ENCODE data around the gene ARX. TPM values are rescaled to one million over a fixed set of nuclear protein-coding genes. Genes with fewer than 3 reads are reported as not detected.

Gene ARX
- total and polyA plus RNA-seq, 9 of the 15 experiments (the other 6 are each of a cell fraction or from before 2014, with no cell fraction given) = 0.03 TPM; not detected in 8

- H3K79me2 ChIP-seq (ENCODE audit: control insufficient read depth, insufficient read depth, low read length) = no peaks in the 10 kb centered on the region
- under 1% methylated on average over 37 of the region's 105 CpGs for WGBS (ENCODE audit: insufficient coverage, low coverage, missing lambda C conversion rate)
- no peaks in the 10 kb centered on the region for H3K36me3 ChIP-seq (ENCODE audit: control insufficient read depth, insufficient read depth, low read length)
- H3K9me1 ChIP-seq (ENCODE audit: control insufficient read depth, insufficient read depth, low read length) = no peaks in the 10 kb centered on the region
- ChIA-PET POLR2A (interaction anchor here (0.6 to 0.7 kb wide), 5 partner anchors 18 to 540 kb away, joined by 3 to 5 read pairs (median 4); no protein-coding TSS in a partner anchor), CTCF (ENCODE audit: low intra/inter-chr PET ratio) (no interaction called here)
- ATAC-seq (peak; percentile 48), FAIRE-seq (no peak), DNase-seq (ENCODE audit: extremely low read depth in 1 of 4, low spot score in 3 of 4) (peak in 3 of 4 experiments; percentile 30 to 33 (median 32))
- H3K9ac ChIP-seq (ENCODE audit: insufficient read depth in 1 of 2, low read depth in 2 of 2, low read length in 2 of 2) = peak overlapping the region in 1 of 2 experiments; percentile 14; a peak in 2 of 4 replicates
- H4K20me1 ChIP-seq (replicated peaks; ENCODE audit: control insufficient read depth, insufficient read depth, low read length) = no peaks in the 10 kb centered on the region
- H3K27me3 ChIP-seq (ENCODE audit: control insufficient read depth in 2 of 2, insufficient read depth in 2 of 2, low read length in 2 of 2) = peaks cover 12 to 69% of the 10 kb centered on the region in 2 experiments
- peaks cover 0 to 28% of the 10 kb centered on the region in 2 experiments; a peak in 2 of 5 replicates for H3K4me1 ChIP-seq (replicated peaks in 1 of 2; ENCODE audit: control insufficient read depth in 2 of 2, insufficient read depth in 2 of 2, low read length in 2 of 2)
- BruUV-seq (replicated peaks) = no TSS peak
- peak overlapping the region; percentile 68 for H3K4me2 ChIP-seq (ENCODE audit: insufficient read depth, low read length)
- no peaks in the 10 kb centered on the region for H3K9me3 ChIP-seq (replicated peaks; ENCODE audit: control insufficient read depth, insufficient read depth, low read depth, low read length)
- in situ Hi-C loops (cut with MboI) (no loop called here), intact Hi-C loops (cut with micrococcal nuclease) (no loop called here)
- no peak overlapping the region for H3K27ac ChIP-seq (ENCODE audit: extremely low read depth, low read depth, low read length)
- H3K4me3 ChIP-seq = peak overlapping the region; percentile 25
- H2AFZ ChIP-seq (ENCODE audit: low read depth, low read length) = peak overlapping the region; percentile 32; the same call in 1 of the 2 replicates
- TF ChIP-seq TRIM28 (IDR thresholded peaks at IDR 0.05) (no peak), L3MBTL2 (IDR thresholded peaks at IDR 0.05) (peak; percentile 7; the same call in 1 of the 2 replicates), ZBTB9 (CRISPR knock-in tag; IDR thresholded peaks at IDR 0.05) (peak; percentile 87; the same call in 1 of the 2 replicates), RUNX1 (IDR thresholded peaks at IDR 0.05; ENCODE audit: low read depth) (no peak), CTBP1 (IDR thresholded peaks at IDR 0.05; ENCODE audit: borderline replicate concordance) (peak; percentile 40; the same call in 1 of the 2 replicates), ZNF316 (IDR thresholded peaks at IDR 0.05) (no peak), TARDBP (IDR thresholded peaks at IDR 0.05) (no peak), ZSCAN29 (IDR thresholded peaks at IDR 0.05) (no peak), CHD4 (IDR thresholded peaks at IDR 0.05; ENCODE audit: insufficient read depth, insufficient replicate concordance, low read depth, low read length, poor library complexity, severe bottlenecking) (no peak), TOE1 (IDR thresholded peaks at IDR 0.05; ENCODE audit: borderline replicate concordance) (no peak), TOE1 (CRISPR knock-in tag; IDR thresholded peaks at IDR 0.05; ENCODE audit: borderline replicate concordance, low read depth) (no peak), MNT (conservative IDR thresholded peaks at IDR 0.05) (no peak), MCM7 (IDR thresholded peaks at IDR 0.05) (no peak)
- TF ChIP-seq, protein P1, sequence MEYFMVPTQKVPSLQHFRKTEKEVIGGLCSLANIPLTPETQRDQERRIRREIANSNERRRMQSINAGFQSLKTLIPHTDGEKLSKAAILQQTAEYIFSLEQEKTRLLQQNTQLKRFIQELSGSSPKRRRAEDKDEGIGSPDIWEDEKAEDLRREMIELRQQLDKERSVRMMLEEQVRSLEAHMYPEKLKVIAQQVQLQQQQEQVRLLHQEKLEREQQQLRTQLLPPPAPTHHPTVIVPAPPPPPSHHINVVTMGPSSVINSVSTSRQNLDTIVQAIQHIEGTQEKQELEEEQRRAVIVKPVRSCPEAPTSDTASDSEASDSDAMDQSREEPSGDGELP (CRISPR knock-in tag; IDR thresholded peaks at IDR 0.05; ENCODE audit: borderline replicate concordance) = peak; percentile 16; the same call in 1 of the 2 replicates
Measured at GRCh38 chrX:25012793-25013631, 2.8 kb downstream of the ARX start.
